HepG2 (cell line): Measurements from ENCODE around the gene CELF4.

Experiments used
- EED ChIP-seq: sonication (generic); formaldehyde crosslinking; IDR thresholded peaks from 2 replicates; pipeline ENCODE4 v1.5.0; 2020; ENCODE audit warnings: mild to moderate bottlenecking, missing genetic modification reagents
- ESRRA ChIP-seq: sonication (generic); formaldehyde crosslinking; IDR thresholded peaks from 2 replicates; pipeline ENCODE4 v1.5.1; 2020; ENCODE audit warnings: mild to moderate bottlenecking, low read depth, missing genetic modification reagents
- MEIS2 ChIP-seq: sonication (generic); formaldehyde crosslinking; IDR thresholded peaks from 2 replicates; pipeline ENCODE4 v1.9.0; 2021; ENCODE audit warnings: mild to moderate bottlenecking, missing genetic modification reagents
- PAF1 ChIP-seq: IDR thresholded peaks from 2 replicates; pipeline ENCODE4 v1.6.1; 2016; ENCODE audit warnings: missing genetic modification reagents, missing compliant biosample characterization
- POLR2AphosphoS2 ChIP-seq: IDR thresholded peaks from 2 replicates; pipeline ENCODE4 v1.6.1; 2011; ENCODE audit warnings: low read depth, low read length, improper control_type of control experiment
- RXRA ChIP-seq: sonication (generic); formaldehyde crosslinking; IDR thresholded peaks from 2 replicates; pipeline ENCODE4 v1.5.1; 2020; ENCODE audit warnings: missing genetic modification reagents
- SOX13 ChIP-seq, 3 experiments: fragments of 450-650 bp in 1 of 3; sonication (generic) in 1 of 3; formaldehyde crosslinking in 1 of 3; IDR thresholded peaks in 2 of 3; conservative IDR thresholded peaks in 1 of 3; 2 replicates each; pipeline versions ENCODE4 v1.5.0 to v1.6.1; 2016 to 2020; ENCODE audit warnings: antibody characterized with exemption in 1 of 3, mild to moderate bottlenecking in 1 of 3, missing compliant biosample characterization in 1 of 3, missing genetic modification reagents in 1 of 3, moderate library complexity in 1 of 3
- ZKSCAN1 ChIP-seq: fragments of 150-350 bp; IDR thresholded peaks from 2 replicates; pipeline ENCODE4 v1.6.1; 2014; ENCODE audit warnings: low read length
- ZNF143 ChIP-seq: sonication (generic); formaldehyde crosslinking; IDR thresholded peaks from 2 replicates; pipeline ENCODE4 v1.4.0; 2020; ENCODE audit warnings: missing genetic modification reagents
- ZNF343 ChIP-seq: sonication (generic); formaldehyde crosslinking; IDR thresholded peaks from 2 replicates; pipeline ENCODE4 v1.4.0; 2020; ENCODE audit warnings: mild to moderate bottlenecking, missing genetic modification reagents
- TF ChIP-seq, protein P1 (sequence below): sonication (generic); formaldehyde crosslinking; IDR thresholded peaks from 2 replicates; pipeline ENCODE4 v1.5.0; 2020; ENCODE audit warnings: mild to moderate bottlenecking, missing genetic modification reagents, moderate library complexity
- TF ChIP-seq, protein P2 (sequence below): sonication (generic); formaldehyde crosslinking; IDR thresholded peaks from 2 replicates; pipeline ENCODE4 v1.5.0; 2020; ENCODE audit warnings: mild to moderate bottlenecking, missing genetic modification reagents, borderline replicate concordance
- TF ChIP-seq, protein P3 (sequence below): sonication (generic); formaldehyde crosslinking; IDR thresholded peaks from 2 replicates; pipeline ENCODE4 v1.4.0; 2020; ENCODE audit warnings: low read depth, missing genetic modification reagents
- TF ChIP-seq, protein P4 (sequence below): sonication (generic); formaldehyde crosslinking; IDR thresholded peaks from 2 replicates; pipeline ENCODE4 v1.8.0; 2022; ENCODE audit warnings: mild to moderate bottlenecking, missing genetic modification reagents; ENCODE audit not compliant: insufficient replicate concordance

DNA sequence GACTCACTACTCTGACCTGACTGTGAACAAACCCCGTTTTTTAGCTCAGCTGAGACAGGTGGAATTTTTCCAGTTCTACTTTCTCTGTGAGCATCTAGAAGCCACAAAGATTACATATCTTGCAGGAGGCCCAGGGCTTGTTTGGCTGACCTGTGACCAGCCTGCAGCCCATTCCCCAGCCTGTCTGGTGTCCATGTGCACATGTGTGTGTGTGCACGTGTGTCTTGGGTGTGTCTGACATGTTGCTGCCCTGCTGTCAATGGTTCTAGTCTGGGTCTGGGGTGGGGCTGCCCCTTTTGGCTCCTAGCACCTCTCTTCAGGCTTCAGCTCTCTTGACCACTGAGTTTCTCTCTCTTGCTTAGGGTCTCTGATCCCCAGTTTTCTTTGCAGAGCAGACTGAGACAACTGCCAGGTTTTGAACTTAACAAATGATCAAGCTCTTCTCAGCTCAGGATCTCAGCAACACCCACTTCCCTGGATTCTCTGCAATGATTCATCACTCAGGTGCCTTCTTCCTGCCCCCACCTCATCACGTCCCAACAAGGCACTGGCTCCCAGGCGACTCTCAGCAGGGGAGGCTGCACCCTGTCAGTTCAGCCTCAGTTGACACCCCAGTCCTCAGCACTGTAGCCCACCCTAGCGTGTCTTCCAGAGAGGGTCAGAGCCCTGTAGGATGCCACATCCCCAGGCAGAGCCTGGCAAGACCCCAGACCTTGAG lies 130.3 kb downstream of the CELF4 start:
- TF ChIP-seq ZNF343 (CRISPR knock-in tag) = no peak
- no peak for TF ChIP-seq MEIS2 (CRISPR knock-in tag)
- no peak for TF ChIP-seq ZNF143 (CRISPR knock-in tag)
- TF ChIP-seq, protein P1, sequence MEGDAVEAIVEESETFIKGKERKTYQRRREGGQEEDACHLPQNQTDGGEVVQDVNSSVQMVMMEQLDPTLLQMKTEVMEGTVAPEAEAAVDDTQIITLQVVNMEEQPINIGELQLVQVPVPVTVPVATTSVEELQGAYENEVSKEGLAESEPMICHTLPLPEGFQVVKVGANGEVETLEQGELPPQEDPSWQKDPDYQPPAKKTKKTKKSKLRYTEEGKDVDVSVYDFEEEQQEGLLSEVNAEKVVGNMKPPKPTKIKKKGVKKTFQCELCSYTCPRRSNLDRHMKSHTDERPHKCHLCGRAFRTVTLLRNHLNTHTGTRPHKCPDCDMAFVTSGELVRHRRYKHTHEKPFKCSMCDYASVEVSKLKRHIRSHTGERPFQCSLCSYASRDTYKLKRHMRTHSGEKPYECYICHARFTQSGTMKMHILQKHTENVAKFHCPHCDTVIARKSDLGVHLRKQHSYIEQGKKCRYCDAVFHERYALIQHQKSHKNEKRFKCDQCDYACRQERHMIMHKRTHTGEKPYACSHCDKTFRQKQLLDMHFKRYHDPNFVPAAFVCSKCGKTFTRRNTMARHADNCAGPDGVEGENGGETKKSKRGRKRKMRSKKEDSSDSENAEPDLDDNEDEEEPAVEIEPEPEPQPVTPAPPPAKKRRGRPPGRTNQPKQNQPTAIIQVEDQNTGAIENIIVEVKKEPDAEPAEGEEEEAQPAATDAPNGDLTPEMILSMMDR (CRISPR knock-in tag) = no peak
- no peak for TF ChIP-seq ZKSCAN1
- no peak for TF ChIP-seq SOX13 (IDR thresholded peaks at IDR 0.05)
- TF ChIP-seq SOX13 (CRISPR knock-in tag; conservative IDR thresholded peaks at IDR 0.05 in 1 of 2, IDR thresholded peaks at IDR 0.05 in 1 of 2) = no peak
- TF ChIP-seq POLR2AphosphoS2 = no peak
- TF ChIP-seq ESRRA (CRISPR knock-in tag) = no peak
- TF ChIP-seq, protein P2, sequence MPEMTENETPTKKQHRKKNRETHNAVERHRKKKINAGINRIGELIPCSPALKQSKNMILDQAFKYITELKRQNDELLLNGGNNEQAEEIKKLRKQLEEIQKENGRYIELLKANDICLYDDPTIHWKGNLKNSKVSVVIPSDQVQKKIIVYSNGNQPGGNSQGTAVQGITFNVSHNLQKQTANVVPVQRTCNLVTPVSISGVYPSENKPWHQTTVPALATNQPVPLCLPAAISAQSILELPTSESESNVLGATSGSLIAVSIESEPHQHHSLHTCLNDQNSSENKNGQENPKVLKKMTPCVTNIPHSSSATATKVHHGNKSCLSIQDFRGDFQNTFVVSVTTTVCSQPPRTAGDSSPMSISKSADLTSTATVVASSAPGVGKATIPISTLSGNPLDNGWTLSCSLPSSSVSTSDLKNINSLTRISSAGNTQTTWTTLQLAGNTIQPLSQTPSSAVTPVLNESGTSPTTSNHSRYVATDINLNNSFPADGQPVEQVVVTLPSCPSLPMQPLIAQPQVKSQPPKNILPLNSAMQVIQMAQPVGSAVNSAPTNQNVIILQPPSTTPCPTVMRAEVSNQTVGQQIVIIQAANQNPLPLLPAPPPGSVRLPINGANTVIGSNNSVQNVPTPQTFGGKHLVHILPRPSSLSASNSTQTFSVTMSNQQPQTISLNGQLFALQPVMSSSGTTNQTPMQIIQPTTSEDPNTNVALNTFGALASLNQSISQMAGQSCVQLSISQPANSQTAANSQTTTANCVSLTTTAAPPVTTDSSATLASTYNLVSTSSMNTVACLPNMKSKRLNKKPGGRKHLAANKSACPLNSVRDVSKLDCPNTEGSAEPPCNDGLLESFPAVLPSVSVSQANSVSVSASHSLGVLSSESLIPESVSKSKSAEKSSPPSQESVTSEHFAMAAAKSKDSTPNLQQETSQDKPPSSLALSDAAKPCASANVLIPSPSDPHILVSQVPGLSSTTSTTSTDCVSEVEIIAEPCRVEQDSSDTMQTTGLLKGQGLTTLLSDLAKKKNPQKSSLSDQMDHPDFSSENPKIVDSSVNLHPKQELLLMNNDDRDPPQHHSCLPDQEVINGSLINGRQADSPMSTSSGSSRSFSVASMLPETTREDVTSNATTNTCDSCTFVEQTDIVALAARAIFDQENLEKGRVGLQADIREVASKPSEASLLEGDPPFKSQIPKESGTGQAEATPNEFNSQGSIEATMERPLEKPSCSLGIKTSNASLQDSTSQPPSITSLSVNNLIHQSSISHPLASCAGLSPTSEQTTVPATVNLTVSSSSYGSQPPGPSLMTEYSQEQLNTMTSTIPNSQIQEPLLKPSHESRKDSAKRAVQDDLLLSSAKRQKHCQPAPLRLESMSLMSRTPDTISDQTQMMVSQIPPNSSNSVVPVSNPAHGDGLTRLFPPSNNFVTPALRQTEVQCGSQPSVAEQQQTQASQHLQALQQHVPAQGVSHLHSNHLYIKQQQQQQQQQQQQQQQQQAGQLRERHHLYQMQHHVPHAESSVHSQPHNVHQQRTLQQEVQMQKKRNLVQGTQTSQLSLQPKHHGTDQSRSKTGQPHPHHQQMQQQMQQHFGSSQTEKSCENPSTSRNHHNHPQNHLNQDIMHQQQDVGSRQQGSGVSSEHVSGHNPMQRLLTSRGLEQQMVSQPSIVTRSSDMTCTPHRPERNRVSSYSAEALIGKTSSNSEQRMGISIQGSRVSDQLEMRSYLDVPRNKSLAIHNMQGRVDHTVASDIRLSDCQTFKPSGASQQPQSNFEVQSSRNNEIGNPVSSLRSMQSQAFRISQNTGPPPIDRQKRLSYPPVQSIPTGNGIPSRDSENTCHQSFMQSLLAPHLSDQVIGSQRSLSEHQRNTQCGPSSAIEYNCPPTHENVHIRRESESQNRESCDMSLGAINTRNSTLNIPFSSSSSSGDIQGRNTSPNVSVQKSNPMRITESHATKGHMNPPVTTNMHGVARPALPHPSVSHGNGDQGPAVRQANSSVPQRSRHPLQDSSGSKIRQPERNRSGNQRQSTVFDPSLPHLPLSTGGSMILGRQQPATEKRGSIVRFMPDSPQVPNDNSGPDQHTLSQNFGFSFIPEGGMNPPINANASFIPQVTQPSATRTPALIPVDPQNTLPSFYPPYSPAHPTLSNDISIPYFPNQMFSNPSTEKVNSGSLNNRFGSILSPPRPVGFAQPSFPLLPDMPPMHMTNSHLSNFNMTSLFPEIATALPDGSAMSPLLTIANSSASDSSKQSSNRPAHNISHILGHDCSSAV (CRISPR knock-in tag) = no peak
- TF ChIP-seq RXRA (CRISPR knock-in tag) = no peak
- TF ChIP-seq EED = no peak
- TF ChIP-seq, protein P3, sequence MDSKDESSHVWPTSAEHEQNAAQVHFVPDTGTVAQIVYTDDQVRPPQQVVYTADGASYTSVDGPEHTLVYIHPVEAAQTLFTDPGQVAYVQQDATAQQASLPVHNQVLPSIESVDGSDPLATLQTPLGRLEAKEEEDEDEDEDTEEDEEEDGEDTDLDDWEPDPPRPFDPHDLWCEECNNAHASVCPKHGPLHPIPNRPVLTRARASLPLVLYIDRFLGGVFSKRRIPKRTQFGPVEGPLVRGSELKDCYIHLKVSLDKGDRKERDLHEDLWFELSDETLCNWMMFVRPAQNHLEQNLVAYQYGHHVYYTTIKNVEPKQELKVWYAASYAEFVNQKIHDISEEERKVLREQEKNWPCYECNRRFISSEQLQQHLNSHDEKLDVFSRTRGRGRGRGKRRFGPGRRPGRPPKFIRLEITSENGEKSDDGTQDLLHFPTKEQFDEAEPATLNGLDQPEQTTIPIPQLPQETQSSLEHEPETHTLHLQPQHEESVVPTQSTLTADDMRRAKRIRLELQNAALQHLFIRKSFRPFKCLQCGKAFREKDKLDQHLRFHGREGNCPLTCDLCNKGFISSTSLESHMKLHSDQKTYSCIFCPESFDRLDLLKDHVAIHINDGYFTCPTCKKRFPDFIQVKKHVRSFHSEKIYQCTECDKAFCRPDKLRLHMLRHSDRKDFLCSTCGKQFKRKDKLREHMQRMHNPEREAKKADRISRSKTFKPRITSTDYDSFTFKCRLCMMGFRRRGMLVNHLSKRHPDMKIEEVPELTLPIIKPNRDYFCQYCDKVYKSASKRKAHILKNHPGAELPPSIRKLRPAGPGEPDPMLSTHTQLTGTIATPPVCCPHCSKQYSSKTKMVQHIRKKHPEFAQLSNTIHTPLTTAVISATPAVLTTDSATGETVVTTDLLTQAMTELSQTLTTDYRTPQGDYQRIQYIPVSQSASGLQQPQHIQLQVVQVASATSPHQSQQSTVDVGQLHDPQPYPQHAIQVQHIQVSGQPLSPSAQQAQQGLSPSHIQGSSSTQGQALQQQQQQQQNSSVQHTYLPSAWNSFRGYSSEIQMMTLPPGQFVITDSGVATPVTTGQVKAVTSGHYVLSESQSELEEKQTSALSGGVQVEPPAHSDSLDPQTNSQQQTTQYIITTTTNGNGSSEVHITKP = no peak
- TF ChIP-seq PAF1 = no peak
- TF ChIP-seq, protein P4, sequence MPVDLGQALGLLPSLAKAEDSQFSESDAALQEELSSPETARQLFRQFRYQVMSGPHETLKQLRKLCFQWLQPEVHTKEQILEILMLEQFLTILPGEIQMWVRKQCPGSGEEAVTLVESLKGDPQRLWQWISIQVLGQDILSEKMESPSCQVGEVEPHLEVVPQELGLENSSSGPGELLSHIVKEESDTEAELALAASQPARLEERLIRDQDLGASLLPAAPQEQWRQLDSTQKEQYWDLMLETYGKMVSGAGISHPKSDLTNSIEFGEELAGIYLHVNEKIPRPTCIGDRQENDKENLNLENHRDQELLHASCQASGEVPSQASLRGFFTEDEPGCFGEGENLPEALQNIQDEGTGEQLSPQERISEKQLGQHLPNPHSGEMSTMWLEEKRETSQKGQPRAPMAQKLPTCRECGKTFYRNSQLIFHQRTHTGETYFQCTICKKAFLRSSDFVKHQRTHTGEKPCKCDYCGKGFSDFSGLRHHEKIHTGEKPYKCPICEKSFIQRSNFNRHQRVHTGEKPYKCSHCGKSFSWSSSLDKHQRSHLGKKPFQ (CRISPR knock-in tag) = no peak
